SK-N-SH (cell line): ENCODE results near the gene KDM4C. TPM values are rescaled to one million over a fixed set of nuclear protein-coding genes. Genes with fewer than 3 reads are reported as not detected.

Experiments
- CTCF ChIA-PET: fragments of 300-600, 350-600 bp; formaldehyde crosslinking; extraction: SDS; loops from one replicate; lab custom pipeline; 2021; lab: Yijun Ruan, JAX
- POLR2A ChIA-PET: fragments of 350-600 bp; sonication (Branson Sonifier 250); formaldehyde crosslinking; extraction: SDS; loops from one replicate; lab custom pipeline; 2020; ENCODE audit warnings: antibody characterized with exemption, inconsistent platforms; lab: Yijun Ruan, JAX
- DNase-seq: peaks from one replicate; pipeline ENCODE4 v3.0.0; 2012
- H2AFZ ChIP-seq: fragments of 200-600 bp; sonication (generic); 2 replicates; pipeline ENCODE4 v1.8.1; 2016; ENCODE audit warnings: antibody characterized with exemption, mild to moderate bottlenecking, low read depth
- H3F3A ChIP-seq: fragments of 200-600 bp; sonication (generic); replicated peaks from 2 replicates; pipeline ENCODE3; 2016; ENCODE audit warnings: antibody characterized with exemption, mild to moderate bottlenecking; ENCODE audit not compliant: insufficient read depth
- H3K27ac ChIP-seq, 2 experiments: fragments of 200-500 bp in 1 of 2; fragments of 200-600 bp in 1 of 2; sonication (Bioruptor generic) in 1 of 2; sonication (generic), shearing (Covaris generic) in 1 of 2; 2 replicates each; pipeline versions ENCODE4 v1.5.1 to v1.6.1; 2014 to 2016; ENCODE audit warnings: low read depth in 2 of 2, inconsistent platforms in 1 of 2, low read length in 1 of 2, mild to moderate bottlenecking in 1 of 2, mixed read lengths in 1 of 2
- H3K27me3 ChIP-seq: fragments of 200-600 bp; sonication (generic), shearing (Covaris generic); 2 replicates; pipeline ENCODE4 v1.6.1; 2016; ENCODE audit warnings: mixed run types; ENCODE audit not compliant: insufficient read depth
- H3K36me3 ChIP-seq, 2 experiments: fragments of 200-500 bp in 1 of 2; fragments of 200-600 bp in 1 of 2; sonication (Bioruptor generic) in 1 of 2; sonication (generic) in 1 of 2; replicated peaks in 1 of 2; 2 replicates each; pipeline versions ENCODE3 to v1.5.1; 2014 to 2016; ENCODE audit warnings: low read length in 1 of 2, mild to moderate bottlenecking in 1 of 2; ENCODE audit not compliant: insufficient read depth in 2 of 2, control insufficient read depth in 1 of 2
- H3K4me1 ChIP-seq, 2 experiments: fragments of 200-500 bp in 1 of 2; fragments of 200-600 bp in 1 of 2; sonication (Bioruptor generic) in 1 of 2; sonication (generic), shearing (Covaris generic) in 1 of 2; 2 replicates each; pipeline versions ENCODE4 v1.5.1 to v1.6.1; 2014 to 2016; ENCODE audit warnings: low read depth in 1 of 2, low read length in 1 of 2, mixed run types in 1 of 2; ENCODE audit not compliant: insufficient read depth in 2 of 2, control insufficient read depth in 1 of 2
- H3K4me2 ChIP-seq: fragments of 200-600 bp; sonication (generic), shearing (Covaris generic); 2 replicates; pipeline ENCODE4 v1.6.1; 2017; ENCODE audit warnings: mixed run types
- H3K4me3 ChIP-seq, 2 experiments: fragments of 200-500 bp in 1 of 2; fragments of 200-600 bp in 1 of 2; sonication (Bioruptor generic) in 1 of 2; sonication (generic), shearing (Covaris generic) in 1 of 2; 2 replicates each; pipeline versions ENCODE4 v1.5.1 to v1.8.1; 2014 to 2016; ENCODE audit warnings: low read depth in 2 of 2, inconsistent platforms in 1 of 2, low read length in 1 of 2, mild to moderate bottlenecking in 1 of 2, mixed read lengths in 1 of 2, moderate library complexity in 1 of 2
- H3K79me2 ChIP-seq: fragments of 200-600 bp; sonication (generic); 2 replicates; pipeline ENCODE4 v1.8.1; 2017; ENCODE audit warnings: mild to moderate bottlenecking; ENCODE audit not compliant: insufficient read depth
- H3K9ac ChIP-seq: fragments of 200-600 bp; sonication (generic); 2 replicates; pipeline ENCODE4 v1.6.1; 2017; ENCODE audit warnings: mixed run types
- H3K9me2 ChIP-seq: fragments of 200-600 bp; sonication (generic); 2 replicates; pipeline ENCODE4 v1.6.1; 2017; ENCODE audit warnings: mixed run types
- H3K9me3 ChIP-seq: fragments of 200-600 bp; sonication (generic); 2 replicates; pipeline ENCODE4 v1.6.1; 2017; ENCODE audit warnings: mixed run types, mild to moderate bottlenecking, moderate library complexity
- H4K20me1 ChIP-seq: fragments of 200-600 bp; sonication (generic); 2 replicates; pipeline ENCODE4 v1.6.1; 2017; ENCODE audit warnings: mild to moderate bottlenecking, mixed run types; ENCODE audit not compliant: insufficient read depth
- CTCF ChIP-seq: fragments of 200-600 bp; sonication (generic); IDR thresholded peaks from 2 replicates; pipeline ENCODE4 v1.6.1; 2017; ENCODE audit warnings: antibody characterized with exemption, mild to moderate bottlenecking, moderate library complexity
- EZH2phosphoT487 ChIP-seq: fragments of 200-600 bp; sonication (generic); IDR thresholded peaks from 2 replicates; pipeline ENCODE4 v1.6.1; 2017; ENCODE audit warnings: low read depth, mixed run types, mild to moderate bottlenecking, antibody characterized with exemption, moderate library complexity, borderline replicate concordance
- FOSL2 ChIP-seq: IDR thresholded peaks from 2 replicates; pipeline ENCODE4 v1.4.0; 2012; ENCODE audit warnings: low read depth, mild to moderate bottlenecking, moderate library complexity, borderline replicate concordance
- FOXJ3 ChIP-seq: sonication (generic); formaldehyde crosslinking; IDR thresholded peaks from 2 replicates; pipeline ENCODE4 v1.5.1; 2020; ENCODE audit warnings: mild to moderate bottlenecking, missing genetic modification reagents
- FOXM1 ChIP-seq: IDR thresholded peaks from 2 replicates; pipeline ENCODE4 v1.4.0; 2012; ENCODE audit warnings: low read depth, mild to moderate bottlenecking
- IRF3 ChIP-seq: fragments of 150-350 bp; IDR thresholded peaks from 2 replicates; pipeline ENCODE4 v1.6.1; 2016; ENCODE audit warnings: mild to moderate bottlenecking, low read depth, low read length
- JUND ChIP-seq: IDR thresholded peaks from 2 replicates; pipeline ENCODE4 v1.4.0; 2012
- MXI1 ChIP-seq: IDR thresholded peaks from 2 replicates; pipeline ENCODE4 v1.6.1; 2012; ENCODE audit warnings: mild to moderate bottlenecking, low read depth, low read length, improper control_type of control experiment
- RCOR1 ChIP-seq: fragments of 150-350 bp; IDR thresholded peaks from 2 replicates; pipeline ENCODE4 v1.6.1; 2017; ENCODE audit warnings: antibody characterized with exemption, low read length
- REST ChIP-seq: IDR thresholded peaks from 2 replicates; pipeline ENCODE4 v1.6.1; 2012; ENCODE audit warnings: mild to moderate bottlenecking, low read depth, low read length, moderate library complexity
- SIN3A ChIP-seq: IDR thresholded peaks from 2 replicates; pipeline ENCODE4 v1.6.1; 2012; ENCODE audit warnings: low read depth, mild to moderate bottlenecking, low read length, moderate library complexity, borderline replicate concordance
- SMC3 ChIP-seq: IDR thresholded peaks from 2 replicates; pipeline ENCODE4 v1.6.1; 2012; ENCODE audit warnings: low read depth, low read length, improper control_type of control experiment
- TAF1 ChIP-seq: IDR thresholded peaks from 2 replicates; pipeline ENCODE4 v1.6.1; 2012; ENCODE audit warnings: low read depth, mild to moderate bottlenecking, low read length, moderate library complexity, borderline replicate concordance
- TEAD4 ChIP-seq: IDR thresholded peaks from 2 replicates; pipeline ENCODE4 v1.4.0; 2012; ENCODE audit warnings: mild to moderate bottlenecking, borderline replicate concordance; ENCODE audit not compliant: insufficient read depth
- YY1 ChIP-seq: IDR thresholded peaks from 2 replicates; pipeline ENCODE4 v1.4.0; 2012; ENCODE audit warnings: low read depth, mild to moderate bottlenecking
- WGBS: methylation state at CpG from one replicate; pipeline ENCODE4 v1.1.6; 2017; ENCODE audit warnings: low lambda C conversion rate; 5-methylcytosine and 5-hydroxymethylcytosine counted together
- polyA plus RNA-seq, 3 experiments: library from polyadenylated mRNA; depleted of rRNA; stranded (reverse); fragments of >200 nt; gene quantifications; 2 replicates each; pipeline ENCODE4 v1.2.3, GENCODE V29; 2012

Gene KDM4C
- polyA plus RNA-seq, 1 of the 3 experiments (the other 2 are of a cell fraction): 9.4 TPM

GRCh38 chr9:7111413-7111812 lies 353.6 kb downstream of the KDM4C start:
- Histone ChIP-seq H3K36me3 (no peaks in the 10 kb centered on the region), H3K27me3 (no peaks in the 10 kb centered on the region), H3K79me2 (no peaks in the 10 kb centered on the region), H3K9me3 (no peaks in the 10 kb centered on the region), H3F3A (no peaks in the 10 kb centered on the region), H3K9me2 (no peaks in the 10 kb centered on the region), H3K27ac (no peak overlapping the region), H2AFZ (no peak overlapping the region), H3K9ac (no peak overlapping the region), H3K4me1 (no peaks in the 10 kb centered on the region), H3K4me2 (no peak overlapping the region), H3K4me3 (no peak overlapping the region), H4K20me1 (no peaks in the 10 kb centered on the region)
- TF ChIP-seq CTCF (no peak), REST (no peak), RCOR1 (no peak), FOXJ3 (CRISPR knock-in tag) (no peak), YY1 (no peak), TAF1 (no peak), SMC3 (no peak), SIN3A (no peak), FOSL2 (no peak), MXI1 (no peak), FOXM1 (no peak), TEAD4 (no peak), IRF3 (no peak), EZH2phosphoT487 (no peak), JUND (no peak)
- CTCF ChIA-PET: interaction anchor here (1.1 kb wide), 1 partner anchor 16 kb away, joined by 3 read pairs; no protein-coding TSS in a partner anchor
- POLR2A ChIA-PET: no interaction called here
- 90% methylated on average over 3 of the region's 3 CpGs for WGBS
- no peak for DNase-seq
